Measurements from ENCODE around the gene TTC7B. TPM values are rescaled to one million over a fixed set of nuclear protein-coding genes. Genes with fewer than 3 reads are reported as not detected.
A peak's percentile ranks its signal among the peaks of the same experiment; 100 is the strongest.

Gene TTC7B
- total RNA-seq, 4 donors from 2014 or later: 8.4 to 11.2 (median 9.2) TPM

- Histone ChIP-seq H3K4me1 (peaks cover 0 to 24% (median 5%) of the 10 kb centered on the region in 4 donors), H3K36me3 (no peaks in the 10 kb centered on the region), H3K9me3 (no peaks in the 10 kb centered on the region), H3K4me3 (no peak overlapping the region), H3K27ac (peak overlapping the region; percentile 51 to 78 (median 64)), H3K27me3 (no peaks in the 10 kb centered on the region)
- no peak for DNase-seq
- in situ Hi-C loops (cut with MboI; ENCODE audit: low pct_ligation_motif_present in 1 of 4, low pct_unique_long_range_greater_than_20kb in 1 of 4, low sequenced_read_pairs in 3 of 4): loop anchor here in 3 of 4 donors (25.0 kb wide), 2 partner anchors 265 to 365 kb away; no protein-coding TSS in a partner anchor
- WGBS, 2 donors (ENCODE audit: low coverage in 1 of 2): 80% methylated on average over 6 of the region's 6 CpGs; no CpG with 5 or more reads in 1 of the 2 donors
- TF ChIP-seq CTCF (IDR thresholded peaks at IDR 0.05) (no peak), EP300 (IDR thresholded peaks at IDR 0.05; ENCODE audit: low read depth) (peak; percentile 81), POLR2AphosphoS5 (IDR thresholded peaks at IDR 0.05) (peak; percentile 76 to 88 (median 77)), POLR2A (IDR thresholded peaks at IDR 0.05) (no peak)
- intact Hi-C loops (cut with DNase I; ENCODE audit: low total_unique reads): loop anchor here (10.0 kb wide), 1 partner anchor 122 kb away; no protein-coding TSS in a partner anchor
These were observed 139.3 kb downstream of the TTC7B start for GRCh38 chr14:90676912-90677311.

- 92% methylated on average over 7 of the region's 7 CpGs; no CpG with 5 or more reads in 1 of the 2 donors for WGBS, 2 donors (ENCODE audit: low coverage in 1 of 2)
- no peaks in the 10 kb centered on the region for H3K36me3 ChIP-seq
- no peak overlapping the region for H3K4me3 ChIP-seq
- H3K27ac ChIP-seq: peak overlapping the region; percentile 51 to 78 (median 64)
- intact Hi-C loops (cut with DNase I; ENCODE audit: low total_unique reads): loop anchor here (10.0 kb wide), 1 partner anchor 122 kb away; no protein-coding TSS in a partner anchor
- no peaks in the 10 kb centered on the region for H3K9me3 ChIP-seq
- no peak for DNase-seq
- no peaks in the 10 kb centered on the region for H3K27me3 ChIP-seq
- no peak for TF ChIP-seq POLR2A (IDR thresholded peaks at IDR 0.05)
- no peak for TF ChIP-seq EP300 (IDR thresholded peaks at IDR 0.05; ENCODE audit: low read depth)
- no peak for TF ChIP-seq CTCF (IDR thresholded peaks at IDR 0.05)
- TF ChIP-seq POLR2AphosphoS5 (IDR thresholded peaks at IDR 0.05): no peak
- in situ Hi-C loops (cut with MboI; ENCODE audit: low pct_ligation_motif_present in 1 of 4, low pct_unique_long_range_greater_than_20kb in 1 of 4, low sequenced_read_pairs in 3 of 4): loop anchor here in 3 of 4 donors (25.0 kb wide), 2 partner anchors 264 to 364 kb away; no protein-coding TSS in a partner anchor
- peaks cover 0 to 24% (median 2%) of the 10 kb centered on the region in 4 donors for H3K4me1 ChIP-seq
These were observed 139.9 kb downstream of the TTC7B start for GRCh38 chr14:90676356-90676755.

DNA sequence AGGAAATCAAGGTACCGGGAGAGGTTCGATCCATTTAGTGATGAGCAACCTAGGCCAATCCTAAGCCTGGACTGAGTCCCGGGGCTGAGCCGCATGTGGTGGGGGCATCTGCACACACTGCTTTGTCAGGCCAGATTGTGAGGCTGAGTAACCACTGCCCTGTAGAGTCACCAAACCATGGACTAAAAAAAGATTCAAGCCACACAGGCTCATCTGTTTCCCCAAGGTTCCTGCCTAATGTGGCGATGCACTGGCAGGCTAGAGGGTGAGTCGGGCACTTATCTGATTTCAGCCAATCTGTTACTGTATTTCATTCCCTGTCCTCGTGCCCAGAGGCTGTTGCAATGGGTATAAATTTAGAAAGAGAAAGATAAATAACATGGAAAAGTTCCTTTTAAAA lies 140.8 kb downstream of the TTC7B start:
- DNase-seq: no peak
- in situ Hi-C loops (cut with MboI; ENCODE audit: low pct_ligation_motif_present in 1 of 4, low pct_unique_long_range_greater_than_20kb in 1 of 4, low sequenced_read_pairs in 3 of 4): loop anchor here in 3 of 4 donors (25.0 kb wide), 2 partner anchors 263 to 363 kb away; no protein-coding TSS in a partner anchor
- Histone ChIP-seq H3K27ac (peak overlapping the region in 3 of 4 donors; percentile 51 to 78 (median 70)), H3K27me3 (no peaks in the 10 kb centered on the region), H3K4me3 (no peak overlapping the region), H3K36me3 (no peaks in the 10 kb centered on the region), H3K4me1 (peaks cover 0 to 25% (median 2%) of the 10 kb centered on the region in 4 donors), H3K9me3 (no peaks in the 10 kb centered on the region)
- TF ChIP-seq POLR2A (IDR thresholded peaks at IDR 0.05) (no peak), POLR2AphosphoS5 (IDR thresholded peaks at IDR 0.05) (no peak), EP300 (IDR thresholded peaks at IDR 0.05; ENCODE audit: low read depth) (no peak), CTCF (IDR thresholded peaks at IDR 0.05) (no peak)
- 40 to 79% methylated on average over 1 to 7 of the region's 7 CpGs for WGBS, 2 donors (ENCODE audit: low coverage in 1 of 2)
- intact Hi-C loops (cut with DNase I; ENCODE audit: low total_unique reads): loop anchor here (10.0 kb wide), 1 partner anchor 121 kb away; no protein-coding TSS in a partner anchor

GRCh38 chr14:90674716-90675115 lies 141.5 kb downstream of the TTC7B start:
- intact Hi-C loops (cut with DNase I; ENCODE audit: low total_unique reads): loop anchor here (10.0 kb wide), 1 partner anchor 120 kb away; no protein-coding TSS in a partner anchor
- Histone ChIP-seq H3K36me3 (no peaks in the 10 kb centered on the region), H3K4me3 (no peak overlapping the region), H3K27me3 (no peaks in the 10 kb centered on the region), H3K4me1 (peaks cover 0 to 25% (median 2%) of the 10 kb centered on the region in 4 donors), H3K27ac (peak overlapping the region in 2 of 4 donors; percentile 51 to 70), H3K9me3 (no peaks in the 10 kb centered on the region)
- in situ Hi-C loops (cut with MboI; ENCODE audit: low pct_ligation_motif_present in 1 of 4, low pct_unique_long_range_greater_than_20kb in 1 of 4, low sequenced_read_pairs in 3 of 4): loop anchor here in 3 of 4 donors (25.0 kb wide), 2 partner anchors 262 to 362 kb away; no protein-coding TSS in a partner anchor
- 85% methylated on average over 5 of the region's 5 CpGs; no CpG with 5 or more reads in 1 of the 2 donors for WGBS, 2 donors (ENCODE audit: low coverage in 1 of 2)
- DNase-seq: no peak
- TF ChIP-seq POLR2AphosphoS5 (IDR thresholded peaks at IDR 0.05) (no peak), POLR2A (IDR thresholded peaks at IDR 0.05) (no peak), CTCF (IDR thresholded peaks at IDR 0.05) (no peak), EP300 (IDR thresholded peaks at IDR 0.05; ENCODE audit: low read depth) (no peak)
